HG03442 (cell line): ENCODE results near the gene JCAD.
"Not testable (repeated sequence)": the region's sequence is repeated elsewhere in the genome, so short reads cannot be mapped to it uniquely, and the experiment has no call there.

Source experiments
- ATAC-seq: cut with Tn5 transposase; IDR thresholded peaks from one replicate; pipeline ENCODE4 v1.9.1; 2021; ENCODE audit warnings: mild to moderate bottlenecking, moderate library complexity; ENCODE audit not compliant: unreplicated experiment

The JCAD gene, protein sequence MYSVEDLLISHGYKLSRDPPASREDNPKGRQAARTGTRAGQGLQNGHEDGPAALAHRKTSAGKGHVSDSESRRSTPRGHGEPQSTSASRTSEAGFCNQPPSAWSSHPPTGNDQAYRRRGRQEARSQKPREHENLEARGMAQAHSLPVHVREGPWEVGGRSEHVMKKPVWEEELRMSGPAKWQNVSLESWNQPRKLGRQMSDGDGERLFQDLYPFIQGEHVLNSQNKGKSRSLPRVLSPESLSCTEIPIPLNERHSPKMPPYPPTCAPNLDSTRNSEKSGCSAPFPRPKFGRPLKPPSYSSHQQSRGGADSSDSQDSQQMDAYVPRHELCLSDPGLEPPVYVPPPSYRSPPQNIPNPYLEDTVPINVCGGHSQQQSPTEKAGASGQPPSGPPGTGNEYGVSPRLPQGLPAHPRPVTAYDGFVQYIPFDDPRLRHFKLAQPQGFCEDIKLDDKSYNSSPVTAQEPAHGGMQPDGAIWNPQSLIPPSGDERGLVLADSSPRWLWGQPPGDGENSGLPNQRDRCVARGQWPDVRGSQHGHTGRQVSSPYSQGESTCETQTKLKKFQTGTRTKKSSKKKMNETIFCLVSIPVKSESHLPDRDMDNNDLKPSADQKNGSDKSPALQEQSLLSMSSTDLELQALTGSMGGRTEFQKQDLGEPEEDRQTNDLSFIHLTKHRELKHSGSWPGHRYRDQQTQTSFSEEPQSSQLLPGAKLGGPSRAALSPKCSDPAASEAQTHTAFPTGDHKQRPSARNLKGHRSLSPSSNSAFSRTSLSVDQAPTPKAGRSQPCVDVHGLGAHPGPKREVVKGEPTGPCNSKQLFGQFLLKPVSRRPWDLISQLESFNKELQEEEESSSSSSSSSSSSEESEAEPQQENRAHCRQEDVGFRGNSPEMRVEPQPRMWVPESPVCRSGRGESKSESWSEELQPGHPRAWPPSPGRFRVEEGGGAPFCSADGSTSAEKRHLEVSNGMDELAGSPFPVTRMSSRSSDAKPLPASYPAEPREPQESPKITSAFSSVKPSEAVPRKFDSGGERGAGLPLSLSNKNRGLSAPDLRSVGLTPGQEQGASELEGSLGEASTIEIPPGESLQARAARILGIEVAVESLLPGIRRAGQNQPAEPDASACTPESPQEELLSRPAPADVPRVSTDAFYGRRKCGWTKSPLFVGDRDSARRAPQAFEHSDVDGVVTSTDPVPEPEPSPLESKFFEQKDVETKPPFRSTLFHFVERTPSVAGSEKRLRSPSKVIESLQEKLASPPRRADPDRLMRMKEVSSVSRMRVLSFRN (N-terminal part only)

DNA sequence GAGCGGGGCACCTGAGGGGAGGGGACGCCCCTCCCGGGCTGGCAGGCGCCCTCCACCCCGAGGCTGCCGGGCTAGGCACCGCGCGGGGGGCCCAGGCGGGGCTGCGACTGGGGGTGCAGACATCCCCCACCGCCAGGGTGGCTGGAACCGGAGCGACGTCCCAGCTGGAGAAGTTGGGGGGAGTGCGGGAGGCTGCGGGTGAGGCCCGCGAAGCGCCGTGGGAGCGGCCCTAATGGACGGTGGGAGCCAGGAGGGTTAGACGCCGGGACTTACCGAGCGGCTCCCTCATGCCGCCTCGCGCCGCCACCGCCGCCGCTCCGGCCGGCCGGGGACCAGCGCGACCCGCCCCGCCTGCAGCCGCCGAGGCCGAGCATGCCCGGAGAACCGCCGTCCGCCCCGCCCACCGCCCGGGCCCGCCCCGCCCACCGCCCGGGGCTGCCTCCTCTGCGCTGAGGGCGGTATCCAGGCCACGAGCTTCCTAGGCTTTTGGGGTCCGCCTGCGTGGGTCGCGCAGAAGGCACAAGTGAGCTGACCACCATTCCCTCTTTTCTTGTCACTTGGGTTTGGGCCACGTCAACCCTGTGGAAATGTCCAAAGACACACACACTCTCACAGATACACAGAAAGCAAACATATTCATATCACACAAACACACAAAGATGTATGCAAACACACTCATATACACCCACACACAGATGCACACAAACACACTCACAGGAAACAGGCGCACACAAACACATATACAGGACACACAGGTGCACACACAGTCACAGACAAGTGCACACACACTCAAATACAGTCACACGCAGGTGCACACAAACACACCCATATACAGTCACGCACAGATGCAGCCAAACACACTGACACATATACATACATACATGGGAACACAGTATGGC lies at the start of gene JCAD:
JCAD (minus strand) TSS at position 378 of the 899 bp plus-strand sequence. CDS start 11,774 bp downstream, outside the sequence.
- ATAC-seq, result peak; percentile 67

DNA sequence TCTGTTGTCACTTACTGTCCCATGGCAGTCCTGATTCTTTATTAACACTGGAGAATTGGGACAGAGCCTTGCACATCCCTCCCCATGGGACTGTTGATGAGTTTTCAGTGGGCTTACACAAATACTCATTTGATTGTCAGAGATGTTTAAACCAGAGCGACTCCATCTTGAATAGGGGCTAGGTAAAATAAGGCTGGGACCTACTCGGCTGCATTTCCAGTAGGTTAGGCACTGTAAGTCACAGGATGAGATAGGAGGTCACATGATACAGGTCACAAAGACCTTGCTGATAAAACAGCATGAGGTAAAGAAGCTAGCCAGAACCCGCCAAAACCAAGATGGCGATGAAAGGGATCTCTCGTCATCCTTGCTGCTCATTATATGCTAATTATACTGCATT lies 47.6 kb upstream of the JCAD start:
- no peak for ATAC-seq

DNA sequence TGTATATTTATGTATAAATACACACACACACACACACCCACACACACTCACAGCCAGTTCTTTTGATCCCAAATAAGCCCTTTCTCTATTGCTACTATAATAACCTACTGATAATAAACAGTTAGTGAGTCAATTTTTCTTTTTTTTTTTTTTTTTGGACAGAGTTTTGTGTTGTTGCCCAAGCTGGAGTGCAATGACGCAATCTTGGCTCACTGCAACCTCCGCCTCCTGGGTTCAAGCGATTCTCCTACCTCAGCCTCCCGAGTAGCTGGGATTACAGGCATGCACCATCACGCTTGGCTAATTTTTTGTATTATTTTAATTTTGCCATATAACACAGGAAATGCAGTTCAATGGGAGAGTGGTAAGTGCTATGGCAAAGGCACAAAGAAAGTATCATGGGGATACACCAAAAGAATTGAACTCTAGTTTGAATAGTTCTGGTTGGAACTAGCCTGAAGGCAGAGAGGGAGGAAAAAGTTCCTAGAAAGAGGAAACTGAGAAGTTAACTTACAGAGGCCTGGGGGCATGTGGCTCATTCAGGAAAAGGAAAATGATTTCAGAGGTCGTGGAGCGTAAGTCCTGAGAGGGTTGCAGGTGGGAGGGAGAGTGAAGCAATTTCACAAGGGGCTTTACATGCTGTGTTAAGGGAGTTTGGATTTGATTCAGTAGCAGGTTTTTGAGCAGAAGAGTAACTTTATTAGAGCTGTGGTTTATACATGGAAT lies 44.4 kb upstream of the JCAD start:
- ATAC-seq, result no peak

DNA sequence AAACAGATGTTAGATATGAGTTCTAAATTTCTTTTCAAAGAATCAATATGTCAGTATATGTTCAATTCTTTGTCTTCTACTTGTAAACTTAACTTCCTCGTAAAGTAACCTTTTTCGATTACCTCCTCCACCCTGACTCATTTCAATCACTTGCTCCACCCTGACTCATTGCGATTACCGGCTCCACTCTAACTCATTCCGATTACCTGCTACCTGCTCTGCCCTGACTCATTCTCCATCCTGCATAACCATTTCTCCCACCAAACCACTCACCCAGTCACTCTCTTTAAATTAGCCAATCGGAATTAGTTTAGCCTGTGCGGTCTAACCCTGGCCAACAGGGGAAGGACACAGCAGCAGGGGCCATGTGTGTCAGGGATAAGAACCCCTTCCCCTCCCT lies 40.3 kb upstream of the JCAD start:
- not testable (repeated sequence) for ATAC-seq

DNA sequence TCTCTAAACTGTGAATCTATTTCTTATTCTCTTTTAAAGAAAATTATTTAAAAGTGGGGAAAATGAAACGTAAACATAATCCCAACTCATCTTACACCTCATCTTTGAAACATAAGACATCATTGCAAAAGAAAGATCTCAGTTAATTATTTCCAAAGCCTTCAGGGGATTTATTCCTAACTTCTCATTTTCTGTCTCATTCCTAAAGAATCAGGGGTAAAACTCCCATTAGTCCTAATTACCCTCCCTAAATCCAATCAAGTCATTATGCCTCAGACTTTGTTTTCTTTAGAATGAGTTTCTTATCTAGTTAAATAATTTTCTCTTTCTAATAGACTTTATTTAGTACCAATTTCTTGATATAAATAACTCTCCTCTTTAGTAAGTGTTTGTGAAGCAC lies 39.7 kb upstream of the JCAD start:
- no peak for ATAC-seq

DNA sequence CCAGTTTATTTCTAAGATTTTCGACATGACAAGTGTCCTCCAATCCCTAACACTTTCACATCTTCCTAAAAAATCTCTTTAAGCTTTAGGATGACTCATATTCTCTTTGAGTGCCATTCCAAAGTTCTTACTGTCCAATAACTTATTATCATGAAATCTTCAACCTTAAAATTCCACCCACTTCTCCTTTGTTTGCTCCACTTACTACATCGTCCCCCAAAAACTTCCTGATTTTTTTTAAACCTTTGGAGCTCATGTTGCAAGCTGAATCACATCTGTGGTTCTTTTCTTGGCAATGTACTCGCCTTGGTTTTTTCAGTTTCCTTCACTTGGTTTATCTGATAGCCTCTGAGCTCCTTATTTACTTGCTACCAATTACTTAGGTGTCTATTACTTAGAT lies 39.2 kb upstream of the JCAD start:
- ATAC-seq, result no peak

DNA sequence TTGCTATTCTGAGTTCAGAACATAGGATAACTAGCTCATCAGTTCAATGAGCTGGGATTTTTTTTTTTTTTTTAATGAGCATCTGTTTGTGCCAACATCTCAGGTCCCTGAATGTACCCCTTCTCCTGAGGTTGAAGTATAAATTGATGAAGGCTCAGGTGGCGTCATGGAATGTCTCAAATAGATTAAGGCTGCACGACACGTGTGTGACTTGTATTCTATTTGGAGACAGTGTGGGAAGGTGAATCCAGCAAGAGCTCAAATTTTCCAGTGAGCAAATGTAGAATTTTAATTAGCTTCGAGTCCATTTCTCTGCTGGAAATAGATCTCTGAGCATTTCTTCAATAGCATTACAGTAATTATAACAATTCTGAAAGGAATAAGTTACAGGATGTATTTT lies 37.2 kb upstream of the JCAD start:
- ATAC-seq, result no peak

DNA sequence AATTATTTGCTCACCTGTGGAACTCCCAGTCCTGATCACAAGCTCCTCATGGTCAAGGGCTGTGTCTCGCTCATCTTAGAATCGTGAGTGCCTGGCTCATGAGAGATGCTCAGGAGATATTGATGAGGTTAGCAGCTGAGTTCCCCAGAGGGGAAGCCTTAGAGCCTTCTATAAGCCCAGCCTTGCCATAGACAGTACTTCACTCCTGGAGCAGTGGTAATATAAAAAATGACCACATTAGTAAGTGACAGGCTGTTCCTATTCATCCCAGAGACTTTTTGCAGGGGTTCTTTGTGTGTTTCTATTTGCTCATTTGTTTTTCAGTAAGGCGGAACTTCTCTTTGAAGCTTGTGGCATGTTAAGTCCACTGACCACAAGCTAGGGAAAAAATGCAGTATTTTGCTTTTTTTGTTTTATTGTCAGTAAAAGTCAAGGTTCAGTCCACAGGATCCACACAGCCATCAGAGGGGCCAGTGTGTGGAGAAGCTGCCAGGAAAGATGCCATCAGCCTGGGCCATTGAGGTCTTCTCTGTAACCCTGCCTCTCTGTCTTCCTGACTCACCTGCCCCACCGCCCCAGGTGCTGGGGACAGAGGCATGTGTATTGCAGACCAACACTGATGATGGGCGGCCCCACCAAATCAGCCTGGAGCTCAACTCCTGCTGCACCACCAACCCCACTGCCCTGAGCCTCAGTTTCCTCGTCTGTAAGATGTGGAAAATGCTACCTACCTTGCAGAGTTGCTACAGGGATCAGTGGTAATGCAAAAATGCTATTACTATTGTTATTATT lies 36.4 kb upstream of the JCAD start:
- ATAC-seq, result no peak

DNA sequence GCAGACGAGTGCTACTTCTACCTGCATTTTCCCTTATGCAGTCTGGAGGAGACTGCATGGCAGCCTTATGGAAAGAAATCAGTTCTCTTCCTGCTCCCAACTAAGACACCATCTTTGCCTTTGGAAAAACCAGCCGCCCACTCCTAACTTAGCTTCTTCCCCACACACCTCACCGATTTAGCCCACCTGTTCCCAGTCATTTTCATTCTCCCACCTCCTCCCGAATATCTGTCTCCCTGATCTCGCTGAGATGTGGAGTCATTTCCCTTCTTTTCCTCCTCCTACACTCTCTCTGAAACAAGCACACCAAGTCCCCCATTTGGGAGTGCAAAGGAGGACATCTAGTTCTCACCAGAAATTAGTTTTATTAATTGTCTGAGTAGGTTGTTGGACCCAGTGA lies 35.2 kb upstream of the JCAD start:
- no peak for ATAC-seq

DNA sequence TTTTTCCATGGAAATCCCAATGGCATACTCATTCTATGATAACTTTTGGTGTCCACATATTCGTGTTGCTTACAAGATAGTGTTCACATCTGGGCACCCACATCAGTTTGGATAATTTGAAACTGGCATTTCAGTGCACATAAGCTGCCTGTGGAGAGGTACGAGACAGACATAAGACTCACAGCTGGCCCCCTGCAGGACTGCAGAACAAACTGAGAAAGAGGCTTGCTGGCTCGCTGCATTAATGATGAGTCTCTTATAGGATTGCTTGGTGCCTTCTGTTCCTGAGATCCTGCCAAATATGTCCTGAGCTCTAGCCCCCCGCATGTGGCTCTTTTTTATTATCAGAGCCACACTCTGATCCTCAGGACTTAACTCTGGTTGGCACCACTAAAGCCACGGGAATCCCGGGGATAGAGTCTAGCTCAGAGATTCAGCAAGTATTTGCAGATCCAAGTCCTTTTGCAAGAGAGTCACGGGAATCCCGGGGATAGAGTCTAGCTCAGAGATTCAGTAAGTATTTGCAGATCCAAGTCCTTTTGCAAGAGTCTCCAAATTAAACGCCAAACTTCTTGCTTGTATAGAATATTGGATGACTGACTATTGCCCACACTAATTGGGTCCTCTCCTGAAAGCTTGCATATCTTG lies 34.0 kb upstream of the JCAD start:
- no peak for ATAC-seq

DNA sequence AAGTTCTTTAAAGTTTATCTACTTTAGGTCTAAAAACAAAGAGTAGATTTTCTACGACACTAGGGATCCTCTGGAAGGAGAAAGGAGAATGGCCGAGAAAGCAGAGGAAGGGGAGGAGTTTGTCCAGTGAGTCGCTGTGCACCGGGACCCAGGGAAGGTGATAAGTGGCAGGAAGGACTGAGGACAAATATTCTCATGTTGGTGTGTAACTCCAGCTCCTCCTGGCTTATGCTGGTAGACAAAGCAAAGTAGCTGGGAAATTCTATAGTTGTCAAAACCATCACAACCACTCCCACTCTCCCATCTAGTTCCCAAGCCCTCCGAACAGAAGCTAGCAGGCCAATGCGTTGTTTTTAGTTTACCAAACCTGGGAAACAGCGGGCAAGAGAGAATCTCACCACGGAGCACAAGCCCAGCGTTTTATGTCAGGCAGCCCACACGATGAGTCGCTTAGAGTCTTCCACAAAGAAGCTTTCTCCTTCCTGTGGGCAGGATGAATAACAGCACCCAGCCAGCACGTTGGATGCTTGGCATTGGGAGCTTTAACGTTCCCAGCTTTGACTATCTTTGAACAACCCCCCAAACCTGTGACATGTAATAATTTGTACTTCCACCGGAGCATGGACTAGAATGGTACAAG lies 32.9 kb upstream of the JCAD start:
- no peak for ATAC-seq

DNA sequence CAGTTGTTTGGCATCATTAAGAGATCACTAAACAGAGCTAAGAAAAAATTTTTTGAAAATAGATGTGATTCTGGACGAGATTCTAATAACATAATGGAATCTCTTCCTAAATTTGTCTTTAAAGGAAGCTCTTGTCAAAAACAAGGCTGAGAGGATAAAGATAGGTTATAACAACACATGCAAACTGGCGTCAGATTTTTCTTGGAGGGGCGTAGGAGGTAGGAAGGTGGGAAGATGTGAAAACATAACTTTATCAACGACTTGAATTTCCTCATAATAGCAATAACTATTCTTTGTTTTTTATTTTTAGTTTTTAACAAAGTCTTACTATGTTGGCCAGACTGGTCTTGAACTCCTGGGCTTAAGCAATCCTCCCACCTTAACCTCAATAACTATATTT lies 31.8 kb upstream of the JCAD start:
- no peak for ATAC-seq

DNA sequence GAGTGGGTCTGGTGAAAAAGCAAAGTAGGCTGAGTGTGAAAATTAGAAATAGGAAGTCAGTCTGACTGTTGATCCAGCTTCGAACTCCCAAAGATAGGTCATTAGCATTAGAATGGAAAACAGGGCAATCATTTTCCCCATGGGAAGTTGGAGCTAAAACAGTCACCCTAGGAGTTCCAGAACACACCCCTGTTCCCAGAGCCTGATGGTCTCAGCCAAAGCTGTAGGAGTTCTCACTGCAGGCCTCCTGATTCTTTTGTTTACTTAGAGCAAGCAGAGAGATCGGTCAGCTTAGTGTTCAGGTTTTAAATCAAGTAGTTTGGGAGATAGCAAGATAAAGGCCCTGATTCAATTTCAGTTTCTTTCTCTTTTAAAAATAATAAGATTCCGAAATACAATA lies 28.8 kb upstream of the JCAD start:
- ATAC-seq, result no peak

DNA sequence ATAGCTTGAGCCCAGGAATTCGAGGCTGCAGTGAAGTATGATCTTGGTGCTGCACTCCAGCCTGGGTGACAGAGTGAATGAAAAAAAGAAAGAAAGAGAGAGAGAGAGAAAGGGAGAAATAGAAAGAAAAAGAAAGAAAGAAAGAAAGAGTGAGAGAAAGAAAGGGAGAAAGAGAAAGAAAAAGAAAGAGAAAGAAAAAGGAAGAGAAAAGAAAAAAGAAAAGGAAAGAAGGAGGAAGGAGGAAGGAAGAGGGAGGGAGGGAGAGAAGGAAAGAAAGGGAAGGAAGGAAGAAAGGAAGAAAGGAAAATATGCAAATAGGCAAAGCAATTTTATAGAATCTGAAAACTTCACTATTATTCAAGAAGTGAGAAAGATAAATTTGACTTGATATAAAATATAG lies 24.5 kb upstream of the JCAD start:
- no peak for ATAC-seq

DNA sequence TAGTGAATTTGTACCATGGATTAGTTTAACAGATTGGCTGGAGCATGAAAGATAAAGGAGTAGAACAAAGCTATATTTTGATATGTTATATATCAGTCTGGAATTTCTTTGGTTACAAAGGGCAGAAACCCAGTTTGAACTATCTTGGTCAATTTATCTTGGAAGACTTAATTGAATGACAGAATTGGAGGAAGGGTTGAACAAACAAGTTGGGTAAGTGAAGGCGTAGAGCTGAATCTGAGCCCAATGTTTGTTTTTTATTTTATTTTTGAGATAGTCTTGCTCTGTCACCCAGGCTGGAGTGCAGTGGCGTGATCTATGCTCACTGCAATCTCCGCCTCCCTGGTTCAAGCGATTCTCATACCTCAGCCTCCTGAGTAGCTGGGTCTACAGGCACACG lies 21.8 kb upstream of the JCAD start:
- ATAC-seq, result no peak

DNA sequence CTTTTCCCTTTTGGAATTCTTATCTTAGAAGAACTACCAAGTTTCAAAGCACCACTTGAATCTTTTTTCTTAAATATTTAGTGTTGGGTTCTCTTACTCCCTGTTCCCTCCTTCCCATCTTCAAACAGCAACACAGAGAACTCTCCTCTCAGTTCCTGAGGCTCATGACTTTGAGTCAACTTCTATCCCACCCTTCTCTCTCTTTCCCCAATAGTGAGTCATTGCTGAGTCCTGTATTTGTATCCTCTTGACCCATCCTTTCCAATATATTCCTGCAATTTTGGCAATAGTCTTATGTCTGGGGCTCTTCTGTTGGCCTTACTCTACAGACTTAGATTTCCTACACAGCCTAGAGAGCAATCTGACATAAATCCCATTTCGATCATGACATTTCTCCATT lies 20.8 kb upstream of the JCAD start:
- ATAC-seq, result no peak

DNA sequence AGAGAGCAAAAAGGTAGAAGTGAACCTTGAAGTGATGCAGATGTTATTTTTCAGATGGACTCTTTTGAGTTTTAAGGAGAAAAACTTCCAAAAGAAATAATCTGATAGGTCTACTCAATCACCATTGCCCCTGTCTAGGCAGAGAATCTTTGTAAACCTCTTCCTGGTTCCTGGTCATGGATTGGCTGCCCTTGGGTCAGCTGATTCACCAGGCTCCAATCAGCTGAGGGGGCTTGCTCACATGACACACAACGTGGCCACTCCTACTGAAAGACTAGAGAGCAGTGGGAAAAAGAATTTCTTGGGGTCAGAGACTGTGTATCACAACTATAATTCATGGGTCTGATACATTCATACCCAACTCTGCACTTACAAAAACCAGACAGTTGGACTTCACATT lies 20.0 kb upstream of the JCAD start:
- ATAC-seq, result no peak

DNA sequence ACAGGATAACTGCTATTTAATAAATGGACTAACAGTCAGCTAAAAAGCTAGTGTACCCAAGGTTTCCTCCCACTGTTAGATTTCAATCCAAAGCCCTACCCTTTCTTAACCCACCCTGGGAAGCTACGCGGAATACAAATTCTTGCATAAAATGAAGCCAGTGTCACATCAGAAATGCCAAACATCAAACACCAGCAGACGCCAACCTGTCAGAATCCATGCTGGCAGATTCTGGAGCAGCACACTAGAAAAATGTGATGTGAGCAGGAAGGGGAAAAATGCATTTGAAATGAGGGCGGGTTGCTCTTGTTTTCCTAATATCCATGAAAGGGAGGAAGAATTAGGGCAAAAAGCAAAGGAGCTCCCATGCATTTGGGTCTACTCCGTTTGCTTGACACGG lies 16.1 kb upstream of the JCAD start:
- ATAC-seq, result no peak
